MM.1S (cell line): Measurements from ENCODE around the gene CACNB2.

Source experiments
- DNase-seq: peaks from one replicate; pipeline ENCODE4 v3.0.0-alpha.2; 2015
- H2AFZ ChIP-seq: fragments of 300-600 bp; sonication (generic); 2 replicates; pipeline ENCODE4 v1.6.0; 2016; ENCODE audit warnings: antibody characterized with exemption, low read length
- H3F3A ChIP-seq: fragments of 300-600 bp; sonication (generic); 2 replicates; pipeline ENCODE4 v1.6.1; 2016; ENCODE audit warnings: mild to moderate bottlenecking, antibody characterized with exemption, low read length, moderate library complexity, mixed read lengths; ENCODE audit not compliant: insufficient read depth
- H3K27ac ChIP-seq: fragments of 300-600 bp; sonication (generic); 2 replicates; pipeline ENCODE4 v1.5.1; 2016; ENCODE audit warnings: mild to moderate bottlenecking, low read length
- H3K27me3 ChIP-seq: fragments of 300-600 bp; sonication (generic); replicated peaks from 2 replicates; pipeline ENCODE4 v1.6.0; 2016; ENCODE audit warnings: low read length; ENCODE audit not compliant: insufficient read depth
- H3K36me3 ChIP-seq: fragments of 300-600 bp; sonication (generic); replicated peaks from 2 replicates; pipeline ENCODE4 v1.6.1; 2016; ENCODE audit warnings: mild to moderate bottlenecking, low read length, mixed read lengths; ENCODE audit not compliant: insufficient read depth
- H3K4me1 ChIP-seq: fragments of 300-600 bp; sonication (generic); 2 replicates; pipeline ENCODE4 v1.6.1; 2016; ENCODE audit warnings: low read length, mixed read lengths
- H3K4me2 ChIP-seq: fragments of 300-600 bp; sonication (generic); 2 replicates; pipeline ENCODE4 v1.6.0; 2016; ENCODE audit warnings: low read depth, low read length
- H3K4me3 ChIP-seq: fragments of 300-600 bp; sonication (generic); 2 replicates; pipeline ENCODE4 v1.5.1; 2016; ENCODE audit warnings: low read length, mixed read lengths
- H3K79me2 ChIP-seq: fragments of 300-600 bp; sonication (generic); 2 replicates; pipeline ENCODE4 v1.6.1; 2016; ENCODE audit warnings: mixed run types, low read length, mixed read lengths
- H3K9ac ChIP-seq: fragments of 300-600 bp; sonication (generic); 2 replicates; pipeline ENCODE4 v1.6.1; 2016; ENCODE audit warnings: low read length, mixed read lengths
- H3K9me2 ChIP-seq: fragments of 300-600 bp; sonication (generic); replicated peaks from 2 replicates; pipeline ENCODE4 v1.6.1; 2016; ENCODE audit warnings: mild to moderate bottlenecking, low read length, mixed read lengths; ENCODE audit not compliant: insufficient read depth
- H3K9me3 ChIP-seq: fragments of 300-600 bp; sonication (generic); replicated peaks from 2 replicates; pipeline ENCODE4 v1.6.1; 2016; ENCODE audit warnings: mild to moderate bottlenecking, low read length, mixed read lengths; ENCODE audit not compliant: insufficient read depth
- H4K20me1 ChIP-seq: fragments of 300-600 bp; sonication (generic); 2 replicates; pipeline ENCODE4 v1.6.1; 2016; ENCODE audit warnings: mild to moderate bottlenecking, low read length, moderate library complexity, mixed read lengths; ENCODE audit not compliant: insufficient read depth
- CTCF ChIP-seq: fragments of 300-600 bp; sonication (generic); IDR thresholded peaks from 2 replicates; pipeline ENCODE4 v1.5.1; 2016; ENCODE audit warnings: antibody characterized with exemption, low read length, mixed read lengths
- EZH2 ChIP-seq: fragments of 300-600 bp; sonication (generic); optimal IDR thresholded peaks from 2 replicates; pipeline ENCODE3; 2017; ENCODE audit warnings: low read depth, mild to moderate bottlenecking, antibody characterized with exemption, low read length, mixed read lengths
- EZH2phosphoT487 ChIP-seq: fragments of 300-600 bp; sonication (generic); IDR thresholded peaks from 2 replicates; pipeline ENCODE4 v1.6.1; 2018; ENCODE audit warnings: antibody characterized with exemption, low read length

CACNB2 gene

GRCh38 chr10:18293536-18294510, 153.6 kb downstream of the CACNB2 start:
- Histone ChIP-seq H3K4me3 (no peak overlapping the region), H3K27me3 (no peaks in the 10 kb centered on the region), H3K4me1 (no peaks in the 10 kb centered on the region), H3K9ac (no peak overlapping the region), H3K9me2 (no peaks in the 10 kb centered on the region), H2AFZ (no peak overlapping the region), H3K9me3 (no peaks in the 10 kb centered on the region), H3K79me2 (no peaks in the 10 kb centered on the region), H3F3A (no peaks in the 10 kb centered on the region), H3K36me3 (no peaks in the 10 kb centered on the region), H3K4me2 (no peak overlapping the region), H4K20me1 (no peaks in the 10 kb centered on the region), H3K27ac (no peak overlapping the region)
- TF ChIP-seq EZH2phosphoT487 (no peak), EZH2 (no peak), CTCF (no peak)
- no peak for DNase-seq

- no peak overlapping the region for H3K27ac ChIP-seq
- H4K20me1 ChIP-seq = no peaks in the 10 kb centered on the region
- no peak overlapping the region for H3K4me2 ChIP-seq
- H3K9me2 ChIP-seq = no peaks in the 10 kb centered on the region
- H3K36me3 ChIP-seq = no peaks in the 10 kb centered on the region
- TF ChIP-seq CTCF (no peak), EZH2phosphoT487 (no peak), EZH2 (no peak)
- no peaks in the 10 kb centered on the region for H3K9me3 ChIP-seq
- no peak overlapping the region for H3K9ac ChIP-seq
- no peaks in the 10 kb centered on the region for H3K27me3 ChIP-seq
- H3K4me1 ChIP-seq = no peaks in the 10 kb centered on the region
- H3K4me3 ChIP-seq = no peak overlapping the region
- H2AFZ ChIP-seq = no peak overlapping the region
- H3K79me2 ChIP-seq = no peaks in the 10 kb centered on the region
- DNase-seq = no peak
- H3F3A ChIP-seq = no peaks in the 10 kb centered on the region
Observed at GRCh38 chr10:18294633-18295032, 154.4 kb downstream of the CACNB2 start.

- Histone ChIP-seq H3K27ac (no peak overlapping the region), H4K20me1 (no peaks in the 10 kb centered on the region), H3K4me2 (no peak overlapping the region), H3K36me3 (no peaks in the 10 kb centered on the region), H3K79me2 (no peaks in the 10 kb centered on the region), H3F3A (no peaks in the 10 kb centered on the region), H3K27me3 (no peaks in the 10 kb centered on the region), H3K9me3 (no peaks in the 10 kb centered on the region), H3K9me2 (no peaks in the 10 kb centered on the region), H2AFZ (no peak overlapping the region), H3K4me3 (no peak overlapping the region), H3K9ac (no peak overlapping the region), H3K4me1 (no peaks in the 10 kb centered on the region)
- DNase-seq = no peak
- TF ChIP-seq EZH2 (no peak), CTCF (no peak), EZH2phosphoT487 (no peak)
Observed at GRCh38 chr10:18297659-18298058, 157.4 kb downstream of the CACNB2 start.
